ENCODE data around the gene ART1. TPM values are rescaled to one million over a fixed set of nuclear protein-coding genes. Genes with fewer than 3 reads are reported as not detected.

ART1 gene
- total and polyA plus RNA-seq, 2 donors (not counting 3 experiments of a cell fraction or from before 2014, with no cell fraction given): not detected

DNA sequence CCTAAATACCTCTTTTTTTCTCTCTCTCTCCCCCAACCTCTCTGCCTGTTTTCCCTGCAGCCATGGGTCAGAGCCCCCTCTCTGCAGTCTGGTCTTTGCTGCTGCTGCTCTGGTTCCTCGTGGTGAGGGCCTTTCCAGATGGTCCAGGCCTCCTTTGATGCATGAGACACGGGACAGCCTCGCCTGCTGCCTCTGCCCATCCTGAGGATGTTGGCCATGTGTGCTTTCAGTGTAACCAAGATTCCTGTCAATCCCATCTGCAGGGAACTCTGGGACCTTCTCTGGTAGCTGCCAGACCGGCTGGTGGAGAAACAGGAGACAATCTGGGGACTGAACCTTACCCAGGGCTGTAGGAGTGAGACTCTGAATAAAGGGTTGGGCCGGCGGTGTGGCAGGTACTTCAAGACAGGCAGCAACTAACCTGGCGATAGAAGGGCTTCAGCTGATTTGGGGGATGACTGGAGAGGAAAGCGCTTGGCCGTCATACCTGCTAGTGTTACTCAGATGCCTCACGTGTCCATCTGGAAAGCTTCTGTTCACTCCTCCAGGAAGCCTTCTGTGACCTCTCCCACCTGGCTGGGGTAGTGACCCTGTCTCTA is 19.2 kb downstream of the ART1 start:
- no TSS peak for BruUV-seq (replicated peaks)
- ChIA-PET POLR2A (no interaction called here), CTCF (interaction anchor here (1.4 kb wide), 1 partner anchor 256 kb away, joined by 3 read pairs; no protein-coding TSS in a partner anchor)
- TF ChIP-seq POLR2AphosphoS5 (IDR thresholded peaks at IDR 0.05; ENCODE audit: insufficient read depth, low read depth, low read length) (no peak), GATA2 (IDR thresholded peaks at IDR 0.05; ENCODE audit: insufficient read depth, insufficient read length, low read depth, low read length) (no peak), POLR2A (IDR thresholded peaks at IDR 0.05; ENCODE audit: low read depth, low read length) (no peak), EZH2 (IDR thresholded peaks at IDR 0.05; ENCODE audit: borderline replicate concordance, low read depth, low read length, severe bottlenecking) (no peak), MYC (IDR thresholded peaks at IDR 0.05; ENCODE audit: low read depth, low read length) (no peak)
- TF ChIP-seq, protein P1, sequence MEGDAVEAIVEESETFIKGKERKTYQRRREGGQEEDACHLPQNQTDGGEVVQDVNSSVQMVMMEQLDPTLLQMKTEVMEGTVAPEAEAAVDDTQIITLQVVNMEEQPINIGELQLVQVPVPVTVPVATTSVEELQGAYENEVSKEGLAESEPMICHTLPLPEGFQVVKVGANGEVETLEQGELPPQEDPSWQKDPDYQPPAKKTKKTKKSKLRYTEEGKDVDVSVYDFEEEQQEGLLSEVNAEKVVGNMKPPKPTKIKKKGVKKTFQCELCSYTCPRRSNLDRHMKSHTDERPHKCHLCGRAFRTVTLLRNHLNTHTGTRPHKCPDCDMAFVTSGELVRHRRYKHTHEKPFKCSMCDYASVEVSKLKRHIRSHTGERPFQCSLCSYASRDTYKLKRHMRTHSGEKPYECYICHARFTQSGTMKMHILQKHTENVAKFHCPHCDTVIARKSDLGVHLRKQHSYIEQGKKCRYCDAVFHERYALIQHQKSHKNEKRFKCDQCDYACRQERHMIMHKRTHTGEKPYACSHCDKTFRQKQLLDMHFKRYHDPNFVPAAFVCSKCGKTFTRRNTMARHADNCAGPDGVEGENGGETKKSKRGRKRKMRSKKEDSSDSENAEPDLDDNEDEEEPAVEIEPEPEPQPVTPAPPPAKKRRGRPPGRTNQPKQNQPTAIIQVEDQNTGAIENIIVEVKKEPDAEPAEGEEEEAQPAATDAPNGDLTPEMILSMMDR (IDR thresholded peaks at IDR 0.05; ENCODE audit: extremely low read depth in 1 of 2, insufficient read depth in 1 of 2, low read depth in 1 of 2, low read length in 2 of 2): no peak
- TF ChIP-seq, protein P2, sequence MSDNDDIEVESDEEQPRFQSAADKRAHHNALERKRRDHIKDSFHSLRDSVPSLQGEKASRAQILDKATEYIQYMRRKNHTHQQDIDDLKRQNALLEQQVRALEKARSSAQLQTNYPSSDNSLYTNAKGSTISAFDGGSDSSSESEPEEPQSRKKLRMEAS (IDR thresholded peaks at IDR 0.05; ENCODE audit: insufficient read depth, insufficient read length): no peak
- H3K4me1 ChIP-seq (ENCODE audit: control insufficient read depth, extremely low read depth, insufficient read depth, low read length): no peaks in the 10 kb centered on the region
- dilution Hi-C loops (cut with MboI; ENCODE audit: extremely low pct_ligation_motif_present, low sequenced_read_pairs): no loop called here
- no peak overlapping the region for H3K9ac ChIP-seq (replicated peaks; ENCODE audit: extremely low read depth, insufficient read depth, low read length)
- H3K27me3 ChIP-seq (ENCODE audit: control insufficient read depth in 2 of 2, insufficient read depth in 2 of 2, low read length in 2 of 2): no peaks in the 10 kb centered on the region
- H2AFZ ChIP-seq (ENCODE audit: low read depth, low read length): no peak overlapping the region
- DNase-seq (ENCODE audit: low read depth, low spot score) (no peak), FAIRE-seq (no peak)
- peaks cover 0 to 10% of the 10 kb centered on the region in 2 experiments for H3K36me3 ChIP-seq (ENCODE audit: control insufficient read depth in 2 of 2, extremely low read depth in 1 of 2, insufficient read depth in 2 of 2, low read length in 2 of 2)
- no peak overlapping the region for H3K27ac ChIP-seq (ENCODE audit: insufficient read depth, low read depth, low read length)
- H3K79me2 ChIP-seq (ENCODE audit: control insufficient read depth, insufficient read depth, low read length): no peaks in the 10 kb centered on the region
- H3K4me2 ChIP-seq (ENCODE audit: insufficient read depth, low read length): no peak overlapping the region
- no peak overlapping the region for H3K4me3 ChIP-seq (replicated peaks in 1 of 3; ENCODE audit: insufficient read depth in 1 of 3, low read depth in 1 of 3, low read length in 3 of 3)
- intact Hi-C loops (cut with micrococcal nuclease): no loop called here
- no peaks in the 10 kb centered on the region for H3K9me1 ChIP-seq (replicated peaks; ENCODE audit: control insufficient read depth, extremely low read depth, insufficient read depth, low read length)
- H3K9me3 ChIP-seq (replicated peaks; ENCODE audit: control insufficient read depth, insufficient read depth, low read length): no peaks in the 10 kb centered on the region
- H4K20me1 ChIP-seq (replicated peaks; ENCODE audit: control insufficient read depth, extremely low read depth, insufficient read depth, low read length): no peaks in the 10 kb centered on the region

Data from endothelial cell of umbilical vein (primary cell).